Stimulated activated CD4-positive, alpha-beta T cell treated with anti-CD3 and anti-CD28 coated beads, Interleukin-12 subunit alpha, Interleukin-12 subunit beta, amount 100 ng/mL, for 48 hours (primary cell): Measurements from ENCODE around the gene DIPK1B.

Source experiments
- DNase-seq, 3 donors: peaks; one replicate each; pipeline ENCODE4 v3.0.0-alpha.2; 2020; ENCODE audit warnings: low read depth in 2 of 3, low spot score in 1 of 3

The DIPK1B gene

DNA sequence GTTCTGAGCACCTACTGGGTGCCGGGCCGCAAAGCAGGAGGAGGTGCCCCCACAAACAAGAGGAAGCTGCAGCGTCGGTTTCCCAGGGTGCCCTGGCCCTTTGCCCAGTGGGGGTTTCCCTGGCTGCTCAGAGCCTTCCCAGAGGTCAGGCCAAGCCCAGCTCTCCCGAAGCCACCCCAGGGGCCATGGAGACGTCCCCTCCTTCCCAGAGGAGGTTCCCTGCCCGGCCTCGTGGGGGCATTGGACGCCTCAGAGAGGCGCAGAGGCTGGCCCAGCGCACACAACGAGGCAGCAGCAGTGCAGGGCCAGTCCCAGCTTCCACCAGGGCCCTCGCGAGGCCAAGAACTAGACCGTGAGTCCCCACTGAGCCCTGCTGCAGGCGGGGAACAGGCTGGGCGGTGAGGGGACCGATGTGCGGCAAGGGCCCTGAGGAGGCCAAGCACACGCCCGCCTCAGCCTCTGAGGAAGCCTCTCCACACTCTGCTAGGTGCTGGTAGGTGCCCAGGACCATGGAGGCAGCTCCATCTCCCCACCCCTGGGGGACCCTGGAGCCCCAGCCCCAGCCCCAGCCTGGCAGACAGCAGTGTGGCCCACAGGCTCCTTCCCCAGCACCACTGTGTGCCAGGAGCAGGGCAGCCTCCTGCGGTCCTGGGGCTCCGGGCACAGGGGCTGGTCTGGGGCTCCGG is 7.0 kb downstream of the DIPK1B start:
- no peak for DNase-seq

DNA sequence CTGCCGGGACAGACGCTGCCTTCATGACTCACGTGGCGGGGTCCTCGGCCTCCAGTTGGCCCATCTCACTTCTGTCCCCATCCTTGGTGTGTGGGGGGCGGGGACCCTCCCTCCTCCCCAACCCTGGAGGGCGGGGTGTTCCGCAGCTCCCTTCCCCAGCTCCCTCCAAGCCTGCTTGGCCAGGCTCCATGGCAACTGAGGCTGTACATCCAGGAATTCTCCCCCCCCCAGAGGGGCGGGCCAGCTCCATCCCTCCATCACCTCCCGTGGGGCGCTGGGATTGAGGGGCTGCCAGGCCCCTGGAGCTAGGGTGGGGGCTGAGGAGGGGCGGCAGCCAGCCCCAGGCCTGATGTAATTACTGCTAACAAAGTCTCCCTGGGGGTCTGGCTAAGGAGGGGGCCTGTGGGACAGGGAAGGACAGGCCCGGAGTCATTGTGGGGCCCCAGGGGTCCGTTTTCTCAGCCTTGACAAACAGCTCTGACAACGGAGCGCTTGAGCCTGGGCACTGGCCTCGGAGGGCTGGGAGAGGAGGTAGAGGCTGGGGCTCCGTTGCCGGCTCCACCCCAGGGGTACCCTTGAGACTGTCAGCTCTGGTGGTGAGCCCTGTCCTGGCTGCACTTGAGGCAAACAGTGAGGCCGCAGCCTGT is 8.0 kb downstream of the DIPK1B start:
- DNase-seq: no peak

DNA sequence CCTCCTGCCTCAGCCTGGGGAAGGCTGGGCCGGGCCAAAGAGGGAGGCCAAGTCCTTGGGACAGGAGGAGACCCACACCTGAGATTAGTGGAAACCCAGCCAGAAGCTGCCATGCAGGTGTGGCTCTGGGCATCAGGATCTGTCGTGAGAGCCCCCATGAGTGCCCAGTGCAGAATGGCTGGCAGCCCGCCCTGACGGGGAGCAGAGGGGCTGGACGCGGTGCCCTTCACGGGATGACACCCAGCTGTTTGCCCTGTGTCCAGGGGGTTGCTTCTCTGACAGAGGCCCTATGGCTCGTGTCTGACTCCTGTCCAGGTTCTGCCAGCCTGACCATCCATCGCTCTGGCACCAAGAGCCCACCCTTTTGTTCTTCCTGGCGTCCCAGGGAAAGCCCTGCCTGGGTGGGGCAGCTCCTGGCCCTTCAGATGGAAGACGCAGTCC is 8.5 kb downstream of the DIPK1B start:
- DNase-seq: no peak

DNA sequence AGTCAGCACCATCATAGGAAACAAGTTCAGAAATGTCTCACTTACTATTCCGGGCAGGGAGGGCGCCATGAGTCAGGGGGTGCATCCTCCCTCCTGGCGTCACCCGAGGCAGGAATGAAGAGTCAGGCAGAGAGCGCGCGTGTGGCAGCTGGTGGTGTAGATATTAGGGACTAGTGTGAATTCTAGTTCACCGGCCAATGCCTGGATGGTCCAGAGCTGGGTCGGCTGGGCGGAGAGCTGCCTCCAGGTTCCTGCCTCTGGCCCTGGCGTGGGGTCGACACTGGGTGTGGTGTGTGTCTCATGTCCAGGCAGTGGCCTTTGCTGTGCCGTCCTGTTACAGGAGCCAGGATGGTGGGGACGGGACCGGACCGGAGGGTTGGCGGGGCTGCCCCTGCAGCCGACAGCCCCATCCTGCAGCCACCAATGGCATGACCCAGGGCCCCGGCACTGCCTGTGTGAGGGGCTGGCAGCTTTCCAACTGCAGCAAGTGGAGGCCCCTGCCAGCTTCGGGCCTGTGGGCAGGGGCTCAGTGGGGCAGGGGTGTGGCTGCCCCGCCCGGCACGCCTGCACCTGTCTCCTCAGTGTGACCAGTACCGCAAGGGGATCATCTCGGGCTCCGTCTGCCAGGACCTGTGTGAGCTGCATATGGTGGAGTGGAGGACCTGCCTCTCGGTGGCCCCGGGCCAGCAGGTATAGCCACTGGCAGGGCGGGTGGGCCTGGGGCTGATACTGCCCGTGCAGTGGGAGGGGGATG is 9.1 kb downstream of the DIPK1B start:
- no peak for DNase-seq

DNA sequence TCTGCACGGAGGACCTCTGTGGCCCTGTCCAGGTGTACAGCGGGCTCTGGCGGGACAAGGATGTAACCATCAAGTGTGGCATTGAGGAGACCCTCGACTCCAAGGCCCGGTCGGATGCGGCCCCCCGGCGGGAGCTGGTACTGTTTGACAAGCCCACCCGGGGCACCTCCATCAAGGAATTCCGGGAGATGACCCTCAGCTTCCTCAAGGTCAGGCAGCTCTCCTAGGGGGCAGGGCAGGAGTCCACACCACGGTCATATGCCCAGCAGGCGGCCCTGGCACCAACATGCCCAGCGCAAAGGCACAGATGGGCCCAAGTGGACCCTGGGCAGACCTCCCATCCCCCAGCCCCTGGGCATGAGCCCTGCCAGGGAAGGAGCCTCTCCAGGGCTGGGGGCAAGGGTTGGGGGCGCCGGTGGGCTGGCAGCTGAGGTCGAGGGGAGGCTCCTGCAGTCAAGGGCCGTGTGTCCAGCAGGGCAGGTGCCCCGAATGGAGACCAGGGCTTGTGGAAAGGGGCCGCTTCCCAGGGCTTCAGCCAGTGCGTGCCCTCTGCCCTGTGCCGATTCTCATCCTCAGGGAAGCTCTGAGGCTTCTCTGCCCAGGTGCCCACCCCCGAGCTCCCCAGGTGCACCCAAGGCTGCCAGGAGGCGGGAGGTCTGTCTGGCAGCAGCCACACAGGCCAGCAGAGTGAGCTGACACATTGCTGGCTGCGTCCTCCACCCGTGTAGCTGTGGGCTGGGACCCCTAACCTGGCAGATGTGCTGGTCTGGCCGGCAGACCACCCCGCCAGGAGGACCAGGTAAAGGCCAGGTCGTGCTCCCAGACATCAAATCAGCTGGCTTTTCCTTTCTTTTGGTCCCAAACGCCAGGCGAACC is 10.0 kb downstream of the DIPK1B start:
- DNase-seq: no peak

DNA sequence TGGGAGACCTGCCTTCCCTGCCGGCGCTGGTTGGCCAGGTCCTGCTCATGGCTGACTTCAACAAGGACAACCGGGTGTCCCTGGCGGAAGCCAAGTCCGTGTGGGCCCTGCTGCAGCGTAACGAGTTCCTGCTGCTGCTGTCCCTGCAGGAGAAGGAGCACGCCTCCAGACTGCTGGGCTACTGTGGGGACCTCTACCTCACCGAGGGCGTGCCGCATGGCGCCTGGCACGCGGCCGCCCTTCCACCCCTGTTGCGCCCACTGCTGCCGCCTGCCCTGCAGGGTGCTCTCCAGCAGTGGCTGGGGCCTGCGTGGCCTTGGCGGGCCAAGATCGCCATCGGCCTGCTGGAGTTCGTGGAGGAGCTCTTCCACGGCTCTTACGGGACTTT is 10.6 kb downstream of the DIPK1B start:
- DNase-seq: no peak

DNA sequence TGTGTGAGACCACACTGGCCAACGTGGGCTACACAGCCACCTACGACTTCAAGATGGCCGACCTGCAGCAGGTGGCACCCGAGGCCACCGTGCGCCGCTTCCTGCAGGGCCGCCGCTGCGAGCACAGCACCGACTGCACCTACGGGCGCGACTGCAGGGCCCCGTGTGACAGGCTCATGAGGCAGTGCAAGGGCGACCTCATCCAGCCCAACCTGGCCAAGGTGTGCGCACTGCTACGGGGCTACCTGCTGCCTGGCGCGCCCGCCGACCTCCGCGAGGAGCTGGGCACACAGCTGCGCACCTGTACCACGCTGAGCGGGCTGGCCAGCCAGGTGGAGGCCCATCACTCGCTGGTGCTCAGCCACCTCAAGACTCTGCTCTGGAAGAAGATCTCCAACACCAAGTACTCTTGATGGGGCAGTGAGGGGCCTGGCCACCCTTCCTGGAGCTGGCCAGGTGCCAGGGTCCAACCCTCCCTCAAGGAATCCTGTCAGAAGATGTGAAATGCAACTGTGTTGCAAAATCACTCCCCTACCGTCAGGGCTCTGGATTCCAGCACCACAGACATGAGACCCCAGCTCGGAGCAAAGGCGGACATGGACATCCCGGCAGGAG is 11.1 kb downstream of the DIPK1B start:
- DNase-seq: no peak

DNA sequence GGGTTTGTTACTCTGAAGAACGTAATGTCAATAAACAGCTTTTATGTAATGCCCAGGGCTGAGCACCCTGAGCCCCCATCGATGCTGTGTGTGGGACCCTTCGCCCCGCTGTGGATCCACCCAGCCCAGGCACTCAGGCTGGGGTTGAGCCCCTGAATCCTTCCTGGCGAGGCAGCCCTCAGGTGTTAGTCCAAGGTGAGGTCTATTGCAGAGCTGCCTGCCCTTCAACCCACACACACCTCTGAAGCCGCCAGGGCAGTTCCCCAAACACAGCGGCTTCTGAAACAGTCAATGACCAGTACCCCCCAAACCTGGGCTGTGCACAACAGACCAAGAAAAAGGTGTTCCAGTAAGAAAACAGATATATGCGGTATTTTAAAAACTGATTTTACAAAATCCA is 11.6 kb downstream of the DIPK1B start:
- no peak for DNase-seq

DNA sequence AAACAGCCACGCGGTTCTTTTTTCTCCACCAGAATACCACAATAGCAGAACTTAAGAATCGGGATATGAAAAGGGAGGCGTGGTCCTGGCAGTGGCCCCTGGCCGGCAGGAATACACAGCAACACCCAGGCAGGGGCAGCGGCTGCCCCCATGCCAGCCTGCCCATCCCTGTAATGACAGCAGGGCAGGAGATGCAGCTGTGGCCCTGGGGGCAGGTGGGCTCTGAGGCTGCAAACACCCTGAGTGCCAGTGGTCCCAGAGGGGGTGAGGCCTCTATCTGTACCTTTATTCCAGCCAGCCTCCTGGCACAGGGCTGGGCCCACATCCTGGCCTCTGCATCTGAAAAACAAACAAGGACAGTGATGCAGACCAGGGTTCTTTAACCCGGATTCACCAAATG is 12.4 kb downstream of the DIPK1B start:
- DNase-seq: no peak

DNA sequence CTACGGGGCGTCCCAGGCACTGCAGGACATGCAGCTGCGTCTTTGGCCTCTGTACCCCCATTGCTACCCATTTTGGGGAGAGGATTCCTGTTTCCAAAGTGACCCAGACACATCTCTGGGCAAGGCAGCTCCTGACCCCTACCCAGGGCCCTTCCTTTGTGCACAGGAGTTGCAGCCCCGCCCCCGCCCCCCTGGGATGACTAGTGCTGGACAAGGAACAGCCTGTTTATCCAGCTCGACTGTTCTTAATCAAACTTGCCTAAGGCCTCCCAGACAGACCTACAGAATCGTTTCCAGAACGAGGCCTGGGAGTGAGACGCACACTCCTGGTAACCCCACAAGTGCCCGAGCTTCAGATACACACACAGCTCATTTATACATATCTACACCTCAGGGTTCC is 13.2 kb downstream of the DIPK1B start:
- no peak for DNase-seq

DNA sequence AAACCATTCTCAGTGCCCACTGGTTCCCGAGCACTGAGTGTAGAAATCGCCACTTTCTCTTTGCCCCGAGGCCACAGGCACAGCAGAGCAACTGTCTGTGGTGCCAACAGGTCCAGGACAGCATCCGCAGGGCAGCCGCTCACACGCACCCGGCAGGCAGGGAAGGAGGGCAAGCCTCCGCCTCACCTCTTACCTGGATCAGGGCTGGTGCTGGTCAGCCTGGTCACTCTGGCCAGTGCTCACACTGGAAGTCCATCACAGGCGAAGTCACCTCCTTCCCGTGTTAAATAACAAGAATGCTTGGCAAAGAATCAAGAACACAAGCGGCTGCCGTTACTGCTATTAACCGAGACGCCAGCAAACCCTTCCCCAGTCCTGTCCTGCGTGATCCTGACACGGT is 13.7 kb downstream of the DIPK1B start:
- DNase-seq: no peak

DNA sequence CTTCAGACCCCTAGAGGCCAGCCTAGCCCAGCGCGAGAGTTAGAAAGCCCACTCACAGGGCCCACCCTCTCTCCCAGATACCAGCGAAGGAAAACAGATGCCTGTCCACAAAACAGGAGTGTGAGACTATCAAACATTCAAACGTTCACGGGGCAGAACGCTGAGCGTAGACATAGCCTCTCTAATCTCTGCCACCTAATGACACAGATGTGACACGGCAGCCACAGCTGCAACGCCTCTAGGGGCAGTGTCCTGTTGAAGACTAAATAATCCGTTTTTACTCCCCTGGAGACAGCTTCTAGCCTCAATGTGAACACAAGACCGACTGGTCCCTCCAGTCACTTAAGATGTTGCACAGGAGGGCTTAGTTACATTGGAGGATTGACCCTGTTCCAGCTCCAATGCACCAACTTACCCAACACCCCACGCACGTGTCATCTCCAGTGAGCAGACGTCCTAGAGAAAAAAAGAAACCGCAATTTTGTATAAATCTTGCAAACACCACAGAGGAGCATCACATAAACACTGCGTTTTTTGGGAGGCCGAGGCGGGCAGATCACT is 14.3 kb downstream of the DIPK1B start:
- DNase-seq: peak in 1 of 3 donors; percentile 34

DNA sequence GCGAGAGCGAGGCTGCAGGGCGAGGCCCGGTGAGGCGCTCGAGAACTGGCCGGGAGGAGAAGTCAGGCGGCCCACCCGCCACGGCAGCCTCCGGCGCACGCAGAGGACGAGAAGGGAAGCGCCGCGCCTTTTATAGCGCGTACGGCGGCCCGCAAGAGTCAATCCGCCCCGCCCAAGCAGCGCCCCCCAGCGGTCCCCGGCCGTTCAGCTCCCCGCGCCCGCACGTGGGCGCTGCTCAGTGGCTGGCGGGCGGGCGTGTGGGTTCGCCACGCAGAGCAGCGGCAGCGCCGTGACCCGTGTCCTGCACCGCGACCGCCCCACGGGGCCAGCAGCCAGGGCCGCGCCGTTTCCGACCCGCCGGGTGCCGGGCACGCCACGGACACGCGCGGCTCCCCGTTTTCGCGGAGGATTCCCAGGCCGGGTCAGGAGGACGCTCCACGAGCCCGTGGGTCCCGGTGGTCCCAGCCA is 15.7 kb downstream of the DIPK1B start:
- DNase-seq: peak; percentile 85 to 93 (median 88)

DNA sequence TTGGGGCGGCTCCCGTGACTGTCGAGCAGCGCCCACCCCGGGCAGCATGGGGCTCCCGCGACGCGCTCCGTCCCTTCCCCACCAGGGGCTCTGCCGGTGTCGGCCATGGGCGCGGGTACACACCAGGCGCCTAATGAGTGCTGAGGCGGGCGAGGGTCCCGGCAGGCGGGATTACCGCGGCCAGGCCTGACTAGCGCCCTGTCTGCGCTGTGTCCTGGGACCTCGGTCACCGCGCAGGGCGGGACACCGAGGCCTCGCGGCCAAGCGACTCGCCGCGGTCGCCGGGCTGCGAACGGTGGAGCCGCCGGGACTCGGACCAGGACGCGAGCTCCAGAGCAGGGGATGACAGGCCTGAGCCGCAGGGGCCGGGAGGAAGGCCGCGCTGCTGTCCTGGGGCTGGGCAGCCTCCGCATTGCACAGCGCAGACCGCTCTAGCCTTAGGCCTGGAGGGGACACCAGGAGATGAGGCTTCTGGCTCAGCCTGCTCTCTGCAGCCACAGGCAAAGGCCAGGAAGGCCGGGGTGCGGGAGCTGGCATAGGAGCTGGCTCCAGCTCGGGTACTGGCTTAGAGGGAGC is 16.3 kb downstream of the DIPK1B start:
- no peak for DNase-seq

DNA sequence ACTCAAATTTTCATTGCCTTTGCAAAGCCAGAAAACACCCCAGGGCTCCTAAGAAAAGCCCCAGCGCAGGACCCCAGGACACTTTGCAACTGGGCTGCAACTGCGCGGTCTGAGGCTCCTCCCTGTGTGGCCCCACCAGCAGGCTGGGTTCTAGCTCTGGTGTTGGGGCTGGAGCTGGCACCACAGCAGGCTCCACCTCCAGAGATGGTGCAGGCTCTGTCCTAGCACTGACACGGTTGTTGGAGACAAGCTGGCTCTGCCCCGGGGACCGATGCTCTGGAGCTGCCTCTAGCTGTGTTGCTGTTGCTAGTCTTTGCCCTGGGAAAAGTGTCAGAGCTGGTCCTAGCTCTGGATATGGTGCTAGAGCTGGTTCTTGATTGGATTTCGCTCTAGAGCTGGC is 16.8 kb downstream of the DIPK1B start:
- DNase-seq: no peak

DNA sequence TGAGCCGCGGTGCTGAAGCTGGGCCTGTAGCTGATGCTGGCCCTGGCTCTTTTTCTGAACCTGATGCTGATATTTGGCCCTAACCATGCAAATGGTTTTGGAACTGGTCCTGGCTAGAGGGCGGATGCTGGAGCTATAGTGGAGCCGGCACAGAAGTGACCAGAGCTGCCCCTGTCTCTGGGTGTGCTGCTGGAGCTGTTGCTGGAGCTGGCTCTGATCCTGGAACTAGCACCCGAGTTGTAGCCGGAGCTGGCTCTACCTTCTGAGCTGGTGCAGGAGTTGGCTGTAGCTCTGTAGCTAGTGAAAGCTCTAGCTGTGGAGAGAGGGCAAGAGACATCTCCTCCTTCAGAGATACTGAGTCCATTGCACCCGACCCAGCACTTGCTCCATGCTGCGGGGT is 17.6 kb downstream of the DIPK1B start:
- no peak for DNase-seq

DNA sequence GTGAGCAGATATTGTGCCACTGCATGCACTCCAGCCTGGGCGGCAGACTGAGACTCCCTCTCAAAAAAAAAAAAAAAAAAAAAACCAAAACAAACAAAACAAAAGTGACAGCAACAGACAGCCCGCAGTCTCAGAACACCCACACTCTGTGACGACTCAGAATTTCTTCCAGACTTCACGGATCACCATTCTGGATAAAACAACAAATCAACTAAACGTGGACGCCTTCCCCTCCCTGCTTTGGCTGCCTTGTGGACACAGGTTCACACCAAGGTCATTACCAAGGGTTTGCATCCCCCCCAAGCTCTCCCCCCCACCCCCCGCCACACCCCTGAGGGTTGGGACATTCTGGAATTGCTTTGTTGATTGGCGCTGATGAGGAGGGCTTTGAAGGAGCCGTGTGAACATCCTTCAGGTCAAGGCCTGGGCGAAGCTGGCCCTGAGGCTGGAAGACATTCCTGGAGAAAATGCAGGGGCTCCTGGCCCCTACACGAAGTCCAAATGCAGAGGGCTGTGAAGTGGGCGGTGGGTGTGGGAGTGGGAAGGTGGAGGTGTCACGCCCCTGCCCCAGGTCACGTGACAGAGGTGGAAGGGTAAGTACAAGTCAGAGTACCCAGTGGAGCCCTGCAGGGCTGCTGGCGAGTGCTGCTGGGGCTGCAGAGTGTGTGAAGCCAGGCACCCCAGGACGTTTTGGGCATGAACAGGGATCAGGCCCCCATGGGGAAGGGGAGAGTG is 20.2 kb downstream of the DIPK1B start:
- no peak for DNase-seq

DNA sequence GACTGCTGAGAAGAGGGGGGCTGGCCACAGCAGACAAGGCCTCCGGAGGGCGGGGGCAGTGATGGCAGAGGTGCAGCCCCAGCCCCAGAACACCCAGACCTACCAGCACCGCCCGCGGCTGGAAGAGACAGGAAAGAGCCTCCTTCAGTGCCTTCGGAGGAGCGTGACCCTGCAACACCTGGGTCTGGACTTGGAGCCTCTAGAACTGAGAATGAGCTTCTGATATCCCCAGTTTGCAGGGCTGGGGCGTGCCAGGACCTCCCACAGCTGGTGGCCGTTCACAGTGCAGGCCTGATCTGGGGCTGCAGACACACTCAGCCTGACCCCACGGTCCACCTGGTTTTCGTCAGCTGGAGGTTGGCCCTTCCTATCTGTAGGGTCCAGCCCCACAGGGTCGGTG is 21.2 kb downstream of the DIPK1B start:
- DNase-seq: no peak

DNA sequence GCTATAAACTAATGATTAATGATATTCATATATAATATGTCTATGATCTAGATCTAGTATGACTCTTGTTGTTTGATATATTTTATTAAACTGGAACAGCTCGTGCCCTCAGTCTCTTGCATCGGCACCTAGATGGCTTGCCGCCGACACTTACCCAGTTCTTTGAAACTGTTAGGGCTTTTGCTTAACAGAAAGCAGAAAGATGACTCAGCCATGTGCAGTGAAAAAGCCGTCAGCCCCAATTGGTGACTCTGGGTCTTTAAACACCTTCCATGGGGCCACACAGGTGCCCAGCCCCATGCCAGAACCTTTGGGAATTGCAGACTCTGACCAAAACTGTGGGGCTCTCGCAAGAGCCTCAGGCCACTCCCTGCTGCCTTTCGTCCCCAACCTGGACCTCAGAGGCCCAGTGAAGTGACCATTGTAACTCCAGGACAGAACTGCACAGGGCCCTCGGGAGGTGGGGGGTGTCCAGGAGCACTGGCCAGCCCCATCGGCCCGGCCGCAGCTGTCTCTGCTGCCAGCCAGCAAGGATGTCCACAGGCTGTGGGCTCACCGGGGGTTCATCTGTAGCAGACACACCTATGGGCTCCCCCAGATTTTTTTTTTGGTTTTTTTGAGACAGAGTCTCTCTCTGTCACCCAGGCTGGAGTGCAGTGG is 22.6 kb downstream of the DIPK1B start:
- DNase-seq: peak in 1 of 3 donors; percentile 32
